Smooth muscle cell of the brain vasculature (primary cell): ENCODE data around the gene MLNR.

Experiments used
- DNase-seq: peaks from one replicate; pipeline ENCODE4 v3.0.0-alpha.2; 2012; ENCODE audit warnings: low read depth, low spot score

The MLNR gene

DNA sequence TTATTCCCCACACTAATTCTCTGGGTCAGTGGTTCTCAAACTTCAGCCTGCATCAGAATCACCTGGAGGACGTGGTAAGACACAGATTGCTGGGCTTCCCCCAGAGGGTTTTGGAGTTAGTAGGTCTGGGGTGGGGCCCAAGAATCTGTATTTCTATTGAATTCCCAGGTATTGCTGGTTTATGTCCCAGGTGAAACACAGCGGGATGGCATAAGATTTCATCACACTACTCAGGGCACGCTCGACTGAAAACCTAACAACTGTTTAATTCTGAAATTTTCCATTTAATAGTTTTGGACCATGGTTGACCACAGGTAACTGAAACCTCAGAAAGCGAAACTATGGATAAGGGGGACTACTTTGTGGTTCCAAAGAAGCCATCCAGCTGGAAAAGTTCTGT, 6.5 kb downstream of the MLNR start:
- DNase-seq, result no peak

DNA sequence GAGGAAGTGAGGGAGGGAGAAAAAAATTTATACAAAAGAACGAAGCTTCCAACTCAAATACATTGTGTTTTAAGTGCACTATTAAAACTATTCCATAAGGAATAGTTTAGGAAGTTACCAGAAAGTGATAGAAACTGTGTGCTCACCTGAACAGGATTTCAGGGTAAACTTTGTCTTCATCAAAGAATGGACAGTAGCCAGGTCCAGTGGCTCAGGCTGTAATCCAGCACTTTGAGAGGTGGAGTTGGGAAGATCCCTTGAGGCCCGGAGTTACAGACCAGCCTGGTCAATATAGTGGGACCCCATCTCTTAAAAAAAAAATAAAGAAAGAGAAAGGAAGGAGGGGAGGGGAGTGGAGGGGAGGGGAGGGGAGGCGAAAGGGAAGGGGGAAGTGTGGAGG, 14.6 kb downstream of the MLNR start:
- DNase-seq, result no peak

DNA sequence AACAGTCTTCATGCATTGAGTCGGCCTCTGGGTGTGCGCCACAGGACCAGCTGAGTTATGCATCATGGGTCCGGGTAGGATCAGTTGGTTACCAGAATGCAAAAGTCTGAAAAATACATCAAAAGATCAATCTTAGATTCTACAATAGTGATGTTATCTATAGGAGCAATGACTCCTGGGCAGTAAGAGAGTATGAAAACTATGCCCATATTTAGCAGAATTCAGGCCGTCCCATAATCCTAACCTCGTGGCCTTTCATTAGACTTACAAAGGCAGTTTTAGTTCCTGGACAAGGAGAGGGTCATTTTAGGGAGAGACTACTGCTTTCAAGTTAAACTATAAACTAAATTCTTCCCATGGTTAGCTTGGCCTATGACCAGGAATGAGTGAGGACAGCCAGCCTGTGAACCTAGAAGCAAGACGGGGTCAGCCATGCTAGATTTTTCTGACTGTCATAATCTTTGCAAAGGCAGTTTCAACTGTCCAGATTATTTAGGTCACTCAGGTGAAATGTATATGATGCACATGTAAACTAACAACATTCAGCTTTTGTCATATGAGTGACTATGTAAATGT, 15.8 kb downstream of the MLNR start:
- no peak for DNase-seq

DNA sequence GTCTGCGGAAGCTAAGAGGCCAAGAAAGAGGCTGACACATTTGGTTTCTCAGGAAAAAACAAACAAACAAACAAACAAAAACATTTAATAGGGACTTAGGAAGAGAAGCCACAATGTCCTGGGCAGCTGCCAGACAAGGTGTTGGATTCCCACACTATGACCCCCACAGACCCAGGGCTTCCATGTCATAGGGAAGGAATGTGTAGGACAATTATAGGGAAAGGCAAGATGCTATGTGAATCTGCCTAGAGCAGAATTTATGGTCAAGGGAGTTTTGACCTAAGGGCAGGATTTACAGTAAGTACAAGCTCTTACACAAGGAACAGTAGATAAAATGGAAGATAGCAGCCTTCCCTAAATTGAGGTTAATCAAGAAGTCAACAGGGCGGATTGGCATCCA, 18.5 kb downstream of the MLNR start:
- no peak for DNase-seq

DNA sequence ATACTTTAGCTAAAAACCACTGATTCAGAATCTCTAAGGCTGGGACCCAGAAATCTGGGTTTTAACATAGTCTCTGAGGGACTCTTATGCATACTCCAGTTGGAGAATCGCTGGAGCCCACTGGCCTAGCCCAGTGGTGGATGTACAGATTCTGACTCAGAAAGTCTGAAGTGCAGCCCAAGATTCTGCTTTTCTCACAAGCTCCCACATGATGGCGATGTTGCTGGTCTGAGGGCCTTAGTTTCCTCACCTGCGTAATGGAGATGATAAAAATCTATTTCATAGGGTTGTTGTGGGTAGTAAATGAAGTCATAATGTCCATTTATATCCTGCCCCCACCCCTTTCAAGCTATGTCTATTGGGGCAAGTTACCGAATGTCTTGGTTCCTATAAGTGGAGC, 19.9 kb downstream of the MLNR start:
- DNase-seq, result no peak

DNA sequence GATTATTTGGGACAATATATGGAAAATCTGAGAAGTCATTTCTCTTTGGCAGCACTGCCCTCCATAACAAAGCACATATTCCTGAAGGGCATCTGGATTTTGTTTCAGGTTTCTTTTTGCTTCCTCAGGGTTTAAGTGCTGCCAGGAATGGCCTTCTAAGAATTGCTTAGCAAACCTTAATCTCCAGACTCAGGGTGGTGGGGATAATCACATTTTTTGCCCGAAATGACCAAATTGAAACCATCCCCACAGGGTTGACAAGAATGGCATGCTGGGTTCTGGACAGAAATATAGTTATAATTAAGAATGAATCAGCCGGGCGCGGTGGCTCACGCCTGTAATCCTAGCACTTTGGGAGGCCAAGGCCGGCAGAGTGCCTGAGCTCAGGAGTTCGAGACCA, 21.2 kb downstream of the MLNR start:
- DNase-seq, result no peak

DNA sequence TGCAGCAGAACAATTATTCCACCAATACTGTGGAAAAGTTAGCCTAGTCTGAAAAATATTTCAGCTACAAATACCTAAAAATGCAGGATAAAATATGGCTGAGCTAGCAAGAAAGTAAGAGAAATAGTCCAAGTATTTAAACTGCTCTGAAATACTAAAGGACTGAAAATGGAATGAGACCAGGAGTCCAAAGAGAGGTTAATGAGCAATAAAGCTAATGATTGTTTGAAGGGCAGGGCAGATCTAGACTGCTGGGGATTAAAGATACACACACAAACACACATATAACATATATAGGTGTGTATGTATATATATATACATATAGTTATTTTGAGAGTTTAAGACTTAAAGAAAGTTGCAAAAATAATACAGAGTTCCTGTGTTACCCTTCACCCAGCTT, 25.0 kb downstream of the MLNR start:
- no peak for DNase-seq

DNA sequence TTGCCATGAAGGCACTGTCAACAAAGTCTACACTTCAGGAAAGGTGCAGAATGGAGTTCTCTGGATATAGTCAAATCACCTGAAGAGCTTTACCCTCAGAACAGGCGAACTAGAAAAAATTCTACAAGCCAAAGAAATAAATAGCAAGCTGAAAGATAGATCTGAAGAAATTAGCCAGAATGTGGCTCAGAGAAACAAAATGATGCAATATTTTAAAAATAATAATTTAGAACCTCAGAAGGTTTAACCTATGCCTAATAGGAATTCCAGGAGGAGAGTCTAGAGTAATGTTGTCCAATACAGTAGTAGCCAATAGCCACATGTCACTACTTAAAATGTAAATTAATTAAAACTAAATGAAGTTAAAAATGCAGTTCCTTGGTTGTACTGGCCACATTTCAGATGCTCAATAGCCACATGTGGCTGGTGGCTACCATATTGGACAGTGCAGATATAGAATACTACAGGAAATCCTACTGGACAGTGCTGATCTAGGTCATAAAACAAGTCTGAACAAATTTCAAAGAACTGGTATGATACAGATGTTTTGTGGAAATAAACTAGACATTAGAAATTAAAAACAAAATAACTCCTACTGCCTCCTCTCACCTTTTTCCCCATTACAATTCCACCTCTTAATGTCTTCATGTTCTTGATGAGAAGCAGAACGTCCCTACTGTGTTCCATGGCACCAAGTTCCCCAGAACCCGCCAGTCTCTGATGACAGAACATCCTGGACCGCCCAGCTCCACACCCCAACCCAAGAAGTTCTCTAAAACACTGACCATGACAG, 26.9 kb downstream of the MLNR start:
- no peak for DNase-seq

DNA sequence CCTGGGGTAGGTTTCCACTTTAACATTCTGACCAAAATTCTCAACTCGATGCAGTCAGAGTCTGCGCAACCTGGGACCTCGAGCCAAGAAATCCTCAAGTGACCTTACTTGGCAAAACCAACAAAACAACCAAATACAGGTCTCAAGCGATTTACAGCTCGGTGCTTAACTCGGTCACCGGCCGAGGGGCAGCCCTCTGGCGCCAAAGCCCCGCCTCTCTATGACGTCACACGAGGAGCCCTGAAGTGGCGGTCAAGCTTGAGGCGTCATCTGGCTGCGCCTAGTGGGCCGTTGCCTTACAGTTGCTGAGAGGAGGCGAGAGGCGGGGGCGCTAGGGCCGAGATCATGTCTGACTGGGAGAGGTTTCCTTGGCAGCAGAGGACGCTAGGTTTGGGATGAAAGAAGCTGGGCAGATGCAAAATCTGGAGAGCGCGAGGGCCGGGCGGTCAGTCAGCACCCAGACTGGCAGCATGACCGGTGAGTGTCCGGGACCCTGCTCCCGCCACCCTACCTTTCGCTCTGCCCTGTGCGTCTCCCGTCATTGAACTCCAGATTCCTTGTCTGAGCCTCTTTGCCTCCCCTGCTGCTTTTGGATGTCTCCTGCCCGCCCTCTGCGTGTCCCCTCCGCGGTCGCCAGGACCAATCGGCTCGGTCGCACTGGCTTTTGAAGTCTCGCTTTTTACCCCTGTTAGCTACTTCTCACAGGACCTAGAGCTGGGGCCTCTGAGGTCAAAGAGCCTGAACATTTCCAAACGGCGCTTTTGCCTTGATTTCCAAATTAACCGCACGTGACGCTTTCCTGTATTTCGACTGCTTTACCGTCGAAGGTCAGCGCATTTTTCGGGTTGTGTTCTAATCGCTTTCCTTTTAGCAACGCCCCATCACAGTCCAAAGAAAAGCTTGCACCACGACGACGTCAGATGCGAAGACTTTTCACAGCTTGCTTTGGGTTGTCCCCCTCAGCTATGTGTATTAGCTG, 27.8 kb downstream of the MLNR start, which contains the start of gene CDADC1:
Gene CDADC1, plus strand, starts transcription at position 283 of the 979 bp plus-strand sequence. Its CDS starts 113 bp downstream, at position 396.
- peak; percentile 87 for DNase-seq

DNA sequence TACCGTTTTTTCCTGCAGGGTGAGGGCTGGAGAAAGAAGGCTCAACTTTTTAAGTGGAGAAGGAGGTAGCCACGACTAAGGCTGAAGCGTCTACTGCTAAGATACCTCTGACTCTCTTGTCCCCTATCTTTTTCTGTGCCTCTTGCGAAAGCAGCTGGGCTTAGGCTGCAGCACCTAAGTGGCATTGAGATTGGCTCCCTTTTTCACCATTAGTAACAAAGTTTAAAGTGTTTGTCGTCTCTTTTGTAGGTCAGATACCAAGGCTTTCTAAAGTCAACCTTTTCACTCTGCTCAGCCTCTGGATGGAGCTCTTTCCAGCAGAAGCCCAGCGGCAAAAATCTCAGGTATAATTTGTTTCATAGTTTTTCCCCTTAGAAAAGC, 28.5 kb downstream of the MLNR start:
- no peak for DNase-seq

DNA sequence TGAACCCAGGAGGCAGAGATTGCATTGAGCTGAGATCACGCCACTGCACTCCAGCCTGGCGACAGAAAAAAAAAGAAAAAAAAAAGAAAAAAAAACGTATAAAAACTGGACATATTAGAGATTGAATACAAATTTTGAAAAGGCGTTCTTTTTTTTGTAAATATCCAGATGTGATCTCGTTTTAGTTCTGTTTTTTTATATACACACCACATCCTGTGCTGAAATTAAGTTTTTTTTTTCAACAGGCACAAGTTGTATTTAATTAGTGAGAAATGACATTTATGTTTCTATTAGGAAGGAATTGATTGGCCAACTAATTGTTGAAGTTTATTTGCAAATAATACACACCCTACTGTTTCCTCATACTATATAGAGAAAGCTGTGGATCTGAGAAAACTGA, 31.2 kb downstream of the MLNR start:
- no peak for DNase-seq

DNA sequence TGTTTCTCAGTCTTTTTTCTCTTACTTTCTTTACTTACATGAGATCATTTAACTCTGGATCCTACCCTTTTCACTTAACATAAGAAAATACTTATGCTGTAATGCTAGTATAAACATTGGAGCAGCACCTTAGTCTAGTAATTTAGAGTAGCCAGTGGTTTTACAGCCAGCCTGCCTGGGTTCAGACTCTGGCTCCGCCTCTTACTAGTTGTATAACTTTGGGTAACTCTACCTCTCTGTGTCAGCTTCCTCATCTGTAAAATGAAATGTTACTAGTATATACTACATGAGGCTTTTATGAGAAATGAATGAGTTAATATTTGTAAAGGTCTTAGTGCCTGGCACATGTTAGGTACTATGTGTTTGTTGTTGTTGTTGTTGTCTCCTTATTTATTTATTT, 33.2 kb downstream of the MLNR start:
- DNase-seq, result no peak

DNA sequence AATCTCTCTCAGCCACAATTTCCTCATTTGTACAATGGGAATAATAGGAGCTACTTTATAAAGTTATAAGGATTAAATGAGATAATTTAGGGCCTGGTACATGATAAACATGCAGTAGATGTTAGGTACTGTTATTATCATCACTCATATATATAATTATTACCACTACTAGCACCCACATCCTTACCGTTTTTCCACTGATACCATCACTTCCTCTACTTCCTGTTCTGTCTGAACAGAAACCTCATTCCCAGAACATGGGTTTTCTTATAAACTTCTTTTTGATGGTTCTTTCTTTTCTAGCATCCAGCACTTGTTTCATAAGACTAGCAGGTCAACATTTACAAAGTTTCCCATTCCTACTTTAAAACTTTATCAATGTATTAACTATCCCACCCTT, 33.9 kb downstream of the MLNR start:
- no peak for DNase-seq

DNA sequence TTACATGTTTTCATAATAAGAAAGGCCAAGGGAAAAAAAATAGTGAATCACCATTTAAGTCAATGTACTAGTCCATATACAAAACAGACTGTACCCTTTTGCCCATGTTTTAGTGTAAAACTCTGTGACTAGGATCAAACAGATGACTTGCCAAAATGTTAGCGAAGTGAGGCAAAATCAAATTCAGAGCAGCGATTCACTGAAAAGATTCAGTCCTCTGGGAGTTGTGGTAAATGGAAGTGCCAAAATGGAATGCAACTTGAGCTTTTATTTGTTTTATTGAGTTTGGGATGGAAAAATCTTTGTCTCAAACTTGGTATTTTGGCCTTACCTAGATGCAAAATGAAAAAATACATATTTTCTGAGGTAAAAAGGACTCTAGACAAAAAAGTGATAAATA, 36.7 kb downstream of the MLNR start:
- no peak for DNase-seq

DNA sequence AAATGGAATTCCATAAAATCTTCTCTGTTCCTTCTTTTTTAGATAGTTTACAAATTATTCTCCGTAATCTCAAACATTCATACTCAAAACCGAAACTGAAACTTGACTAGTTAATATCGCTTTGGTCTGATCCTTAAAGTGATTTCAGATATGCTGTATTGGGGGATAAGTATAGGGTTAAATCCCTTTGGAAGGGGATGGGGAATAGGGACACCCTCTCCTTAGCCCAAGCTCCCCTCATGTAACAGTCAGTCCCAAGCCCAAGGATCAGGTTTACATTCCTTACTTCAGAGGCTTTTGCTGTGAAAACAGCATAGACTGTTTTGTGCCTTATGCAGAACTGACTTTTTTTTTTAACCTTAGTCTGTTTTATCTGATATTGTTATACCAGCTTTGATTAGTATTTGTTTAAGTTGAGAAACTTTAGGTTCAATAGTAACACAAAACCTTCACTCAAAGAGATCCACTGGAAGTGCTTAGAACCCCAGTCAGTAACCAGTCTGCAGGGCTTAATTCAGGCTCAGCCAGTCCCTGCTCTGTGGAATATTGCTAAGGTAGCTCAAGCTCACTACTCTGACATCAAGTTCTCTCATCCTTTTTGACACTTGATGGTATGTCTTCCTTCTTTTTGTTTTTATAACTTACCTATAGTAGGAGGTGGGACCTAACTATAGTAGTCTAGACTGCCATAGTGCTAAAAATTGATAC, 38.1 kb downstream of the MLNR start:
- DNase-seq, result no peak

DNA sequence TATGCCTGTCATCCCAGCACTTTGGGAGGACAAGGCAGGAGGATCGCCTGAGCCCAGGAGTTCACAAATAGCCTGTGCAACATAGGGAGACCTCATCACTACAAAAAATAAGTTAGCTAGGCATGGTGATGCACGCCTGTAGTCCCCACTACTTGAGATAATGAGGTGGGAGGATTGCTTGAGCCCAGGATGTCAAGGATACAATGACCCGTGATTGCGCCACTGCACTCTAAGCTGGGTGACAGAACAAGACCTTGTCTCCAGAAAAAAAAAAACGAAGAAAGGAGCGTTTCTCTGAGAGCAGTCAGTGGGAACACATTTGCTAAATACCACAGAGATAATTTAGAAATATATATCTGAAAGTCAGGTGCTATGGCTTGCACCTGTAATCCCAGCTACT, 39.4 kb downstream of the MLNR start:
- no peak for DNase-seq

DNA sequence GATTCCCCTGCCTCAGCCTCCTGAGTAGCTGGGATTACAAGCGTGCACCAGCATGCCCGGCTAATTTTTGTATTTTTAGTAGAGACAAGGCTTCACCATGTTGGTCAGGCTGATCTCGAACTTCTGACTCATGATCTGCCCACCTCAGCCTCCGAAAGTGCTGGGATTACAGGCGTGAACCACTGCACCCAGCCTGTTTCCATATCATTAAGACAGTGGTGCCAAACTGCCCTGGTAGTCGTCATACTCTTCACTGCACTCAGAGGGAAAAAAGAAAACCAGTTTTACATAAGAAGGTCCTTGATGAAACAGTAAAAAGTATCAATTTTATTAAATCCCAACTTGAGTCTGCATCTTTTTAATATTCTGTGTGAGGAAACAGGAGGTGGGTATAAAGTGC, 42.5 kb downstream of the MLNR start:
- DNase-seq, result no peak

DNA sequence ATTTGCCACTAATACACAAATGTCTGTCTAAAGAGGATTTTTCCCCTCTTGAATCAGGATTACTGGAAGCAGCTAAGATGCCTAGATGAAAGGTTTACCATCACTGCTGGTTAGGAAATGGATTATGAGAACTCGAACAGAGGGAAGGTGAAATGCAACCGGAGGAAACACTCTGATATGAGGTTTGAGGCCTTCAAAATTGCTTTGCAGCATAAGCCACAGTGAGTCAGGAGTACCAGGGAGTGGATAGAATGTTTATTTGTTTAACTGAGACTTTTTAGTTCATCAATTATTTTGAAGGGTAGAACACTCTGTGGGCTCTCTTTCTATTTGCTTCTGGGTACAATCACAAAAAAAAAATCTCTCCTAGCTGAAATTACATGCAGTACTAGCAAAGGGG, 45.7 kb downstream of the MLNR start:
- no peak for DNase-seq

DNA sequence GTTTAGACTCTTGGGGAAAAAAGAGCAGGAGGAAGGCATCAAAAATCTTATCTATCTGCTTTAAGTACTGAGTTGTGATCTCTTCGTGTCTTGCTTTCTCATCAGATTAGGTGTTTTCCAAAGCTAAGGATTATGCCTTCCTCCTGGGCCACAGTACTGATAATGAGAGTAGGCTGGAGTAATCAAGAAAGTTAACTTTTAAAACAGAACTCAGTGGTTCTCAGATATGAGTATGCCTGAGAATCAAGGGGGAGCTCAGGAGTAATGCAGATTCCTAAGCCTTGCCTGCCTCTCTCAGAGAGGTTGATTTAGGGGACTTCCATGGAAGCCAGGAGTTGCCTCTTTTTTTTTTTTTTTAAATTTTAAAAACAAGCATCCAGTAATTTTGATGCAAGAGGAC, 51.1 kb downstream of the MLNR start:
- no peak for DNase-seq
